ENCODE measurements around the gene DEFB123. TPM values are rescaled to one million over a fixed set of nuclear protein-coding genes. Genes with fewer than 3 reads are reported as not detected.
A peak's percentile ranks its signal among the peaks of the same experiment; 100 is the strongest.
"Not testable (repeated sequence)": the region's sequence is repeated elsewhere in the genome, so short reads cannot be mapped to it uniquely, and the experiment has no call there.

DEFB123 gene
- total RNA-seq, 1 donor from 2014 or later, result not detected

DNA sequence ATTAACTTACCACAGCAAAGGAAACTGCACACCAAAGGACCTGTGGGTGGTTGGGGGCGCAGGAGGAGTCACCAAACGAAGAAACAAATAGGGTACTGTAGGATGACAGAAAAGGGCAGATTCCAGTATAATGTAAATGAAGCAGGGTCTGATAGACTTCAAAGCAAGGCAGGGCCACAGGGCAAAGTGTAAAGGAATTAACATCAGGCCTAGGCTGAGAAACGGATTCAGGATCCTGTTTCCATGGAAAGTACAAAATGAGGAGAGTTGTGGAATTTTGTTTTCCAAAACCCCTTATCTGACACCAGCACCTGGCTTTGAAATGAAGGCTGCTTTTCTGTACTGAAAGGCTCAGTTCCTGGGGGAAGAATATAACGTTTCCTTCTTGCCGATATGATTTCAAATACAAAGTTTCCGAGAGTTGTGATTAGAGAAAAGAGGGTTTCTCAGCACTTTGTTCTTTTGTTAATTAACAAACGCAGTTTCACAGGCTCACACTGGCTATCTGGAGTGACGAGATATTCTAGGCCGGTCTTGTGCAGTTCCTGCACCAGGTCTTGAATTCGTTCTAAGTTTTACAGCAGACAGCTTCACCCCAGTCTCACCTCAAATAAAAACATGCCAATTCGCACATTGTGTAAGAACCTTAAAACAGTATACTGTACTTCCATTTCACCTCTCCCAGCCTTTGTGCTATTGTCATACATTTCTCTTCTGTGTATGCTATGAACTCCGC is 5.8 kb downstream of the DEFB123 start:
- H3K4me1 Mint-ChIP-seq (ENCODE audit: low read depth), result no peaks in the 10 kb centered on the region

DNA sequence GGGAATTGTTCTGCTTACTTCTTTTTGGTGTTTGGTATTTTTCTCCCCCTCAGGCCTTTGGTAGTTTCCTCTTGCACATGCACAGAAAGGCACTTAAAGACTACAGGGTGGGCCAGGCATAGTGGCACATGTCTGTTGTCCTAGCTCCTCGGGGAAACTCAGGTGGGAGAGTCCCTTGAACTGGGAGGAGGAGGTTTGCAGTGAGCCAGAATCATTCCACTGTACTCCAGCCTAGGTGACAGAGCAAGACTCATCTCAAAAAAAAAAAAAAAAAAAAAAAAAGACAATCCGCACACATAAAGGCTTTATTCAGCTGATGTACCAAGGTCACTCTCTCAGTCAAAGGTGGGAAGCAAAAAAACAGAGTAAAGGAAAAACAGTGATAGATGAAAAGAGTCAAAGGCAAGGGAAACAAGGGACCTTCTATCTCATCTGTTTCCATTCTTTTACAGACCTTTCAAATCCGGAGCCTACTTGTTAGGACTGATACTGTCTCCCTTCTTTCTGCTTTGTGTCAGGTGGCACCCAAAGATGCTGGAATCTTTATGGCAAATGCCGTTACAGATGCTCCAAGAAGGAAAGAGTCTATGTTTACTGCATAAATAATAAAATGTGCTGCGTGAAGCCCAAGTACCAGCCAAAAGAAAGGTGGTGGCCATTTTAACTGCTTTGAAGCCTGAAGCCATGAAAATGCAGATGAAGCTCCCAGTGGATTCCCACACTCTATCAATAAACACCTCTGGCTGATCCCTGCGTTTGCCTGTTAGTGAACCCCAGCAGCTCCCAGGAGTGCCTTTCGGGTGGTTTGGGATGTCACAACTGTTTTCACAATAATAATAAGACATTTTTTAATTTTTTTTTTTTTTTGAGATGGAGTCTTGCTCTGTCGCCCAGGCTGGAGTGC is 9.3 kb downstream of the DEFB123 start:
- Mint-ChIP-seq H3K27me3 (ENCODE audit: insufficient read depth) (peaks cover 4% of the 10 kb centered on the region), H3K36me3 (ENCODE audit: low read depth) (no peaks in the 10 kb centered on the region), H3K4me3 (no peak overlapping the region), H3K4me1 (ENCODE audit: low read depth) (no peaks in the 10 kb centered on the region), H3K27ac (no peak overlapping the region), H3K9me3 (no peaks in the 10 kb centered on the region)
- intact Hi-C loops (cut with micrococcal nuclease), result no loop called here
- DNase-seq (ENCODE audit: low spot score), result no peak

More for the DNA sequence above, 5.8 kb downstream of the DEFB123 start:
- no peak overlapping the region for H3K27ac Mint-ChIP-seq
- DNase-seq (ENCODE audit: low spot score), result no peak
- no peak overlapping the region for H3K4me3 Mint-ChIP-seq
- intact Hi-C loops (cut with micrococcal nuclease), result no loop called here
- H3K9me3 Mint-ChIP-seq, result no peaks in the 10 kb centered on the region
- peaks cover 7% of the 10 kb centered on the region for H3K27me3 Mint-ChIP-seq (ENCODE audit: insufficient read depth)
- H3K36me3 Mint-ChIP-seq (ENCODE audit: low read depth), result no peaks in the 10 kb centered on the region

DNA sequence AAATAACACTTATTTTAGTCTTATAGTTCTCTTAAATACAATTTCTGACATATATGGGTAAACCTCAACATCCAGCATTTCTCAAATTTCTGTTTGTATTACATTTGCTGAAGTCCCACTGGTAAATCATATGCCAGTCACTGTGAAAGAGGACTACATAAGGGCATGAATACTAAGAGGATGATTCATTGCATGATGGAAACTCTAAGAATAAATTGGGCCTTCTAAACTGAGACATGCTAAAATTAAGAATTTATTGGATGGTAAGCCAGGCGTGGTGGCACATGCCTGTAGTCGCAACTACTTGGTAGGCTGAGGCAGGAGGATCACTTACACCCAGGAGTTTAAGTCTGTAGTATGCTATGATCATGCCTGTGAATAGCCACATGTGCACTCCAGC is 12.1 kb downstream of the DEFB123 start:
- no peak overlapping the region for H3K4me3 Mint-ChIP-seq
- H3K27me3 Mint-ChIP-seq (ENCODE audit: insufficient read depth), result no peaks in the 10 kb centered on the region
- no peaks in the 10 kb centered on the region for H3K36me3 Mint-ChIP-seq (ENCODE audit: low read depth)
- H3K27ac Mint-ChIP-seq, result no peak overlapping the region
- intact Hi-C loops (cut with micrococcal nuclease), result no loop called here
- DNase-seq (ENCODE audit: low spot score), result no peak
- H3K4me1 Mint-ChIP-seq (ENCODE audit: low read depth), result no peaks in the 10 kb centered on the region
- H3K9me3 Mint-ChIP-seq, result no peaks in the 10 kb centered on the region

DNA sequence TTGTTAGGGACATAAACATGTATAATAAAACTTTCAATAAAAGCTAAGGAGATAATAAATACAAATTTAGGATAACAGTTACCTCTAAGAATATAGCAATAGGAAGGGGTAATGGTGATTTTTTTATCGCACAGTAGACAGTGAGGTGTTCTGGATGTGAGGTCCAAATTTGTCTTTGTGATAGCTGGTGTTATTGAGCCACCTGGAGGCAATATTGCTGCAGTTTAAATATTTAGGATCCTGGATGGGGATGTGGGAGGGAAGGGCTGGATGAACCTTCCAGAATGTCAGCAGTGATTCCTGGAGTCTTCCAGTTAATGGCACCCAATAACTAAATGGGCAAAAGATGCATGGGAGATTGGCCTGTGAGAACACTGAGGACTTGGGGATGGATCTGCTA is 13.9 kb downstream of the DEFB123 start:
- H3K27me3 Mint-ChIP-seq (ENCODE audit: insufficient read depth), result peaks cover 7% of the 10 kb centered on the region
- DNase-seq (ENCODE audit: low spot score), result no peak
- H3K4me1 Mint-ChIP-seq (ENCODE audit: low read depth), result no peaks in the 10 kb centered on the region
- H3K36me3 Mint-ChIP-seq (ENCODE audit: low read depth), result no peaks in the 10 kb centered on the region
- intact Hi-C loops (cut with micrococcal nuclease), result no loop called here
- H3K9me3 Mint-ChIP-seq, result no peaks in the 10 kb centered on the region
- no peak overlapping the region for H3K27ac Mint-ChIP-seq
- no peak overlapping the region for H3K4me3 Mint-ChIP-seq

DNA sequence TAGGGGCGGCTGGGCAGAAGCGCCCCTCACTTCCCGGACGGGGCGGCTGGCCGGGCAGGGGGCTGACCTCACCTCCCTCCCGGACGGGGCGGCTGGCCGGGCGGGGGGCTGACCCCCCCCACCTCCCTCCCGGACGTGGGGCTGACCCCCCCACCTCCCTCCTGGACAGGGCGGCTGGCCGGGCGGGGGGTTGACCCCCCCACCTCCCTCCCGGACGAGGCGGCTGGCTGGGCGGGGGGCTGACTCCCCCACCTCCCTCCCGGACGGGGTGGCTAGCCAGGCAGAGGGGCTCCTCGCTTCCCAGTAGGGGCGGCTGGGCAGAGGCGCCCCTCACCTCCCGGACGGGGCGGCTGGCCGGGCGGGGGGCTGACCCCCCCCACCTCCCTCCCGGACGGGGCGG is 30.5 kb downstream of the DEFB123 start:
- intact Hi-C loops (cut with micrococcal nuclease); H3K4me3 Mint-ChIP-seq; H3K27ac Mint-ChIP-seq; DNase-seq (ENCODE audit: low spot score); H3K36me3 Mint-ChIP-seq (ENCODE audit: low read depth); H3K9me3 Mint-ChIP-seq: not testable (repeated sequence)
- H3K27me3 Mint-ChIP-seq (ENCODE audit: insufficient read depth), result peaks cover 21% of the 10 kb centered on the region
- H3K4me1 Mint-ChIP-seq (ENCODE audit: low read depth), result peaks cover 14% of the 10 kb centered on the region

DNA sequence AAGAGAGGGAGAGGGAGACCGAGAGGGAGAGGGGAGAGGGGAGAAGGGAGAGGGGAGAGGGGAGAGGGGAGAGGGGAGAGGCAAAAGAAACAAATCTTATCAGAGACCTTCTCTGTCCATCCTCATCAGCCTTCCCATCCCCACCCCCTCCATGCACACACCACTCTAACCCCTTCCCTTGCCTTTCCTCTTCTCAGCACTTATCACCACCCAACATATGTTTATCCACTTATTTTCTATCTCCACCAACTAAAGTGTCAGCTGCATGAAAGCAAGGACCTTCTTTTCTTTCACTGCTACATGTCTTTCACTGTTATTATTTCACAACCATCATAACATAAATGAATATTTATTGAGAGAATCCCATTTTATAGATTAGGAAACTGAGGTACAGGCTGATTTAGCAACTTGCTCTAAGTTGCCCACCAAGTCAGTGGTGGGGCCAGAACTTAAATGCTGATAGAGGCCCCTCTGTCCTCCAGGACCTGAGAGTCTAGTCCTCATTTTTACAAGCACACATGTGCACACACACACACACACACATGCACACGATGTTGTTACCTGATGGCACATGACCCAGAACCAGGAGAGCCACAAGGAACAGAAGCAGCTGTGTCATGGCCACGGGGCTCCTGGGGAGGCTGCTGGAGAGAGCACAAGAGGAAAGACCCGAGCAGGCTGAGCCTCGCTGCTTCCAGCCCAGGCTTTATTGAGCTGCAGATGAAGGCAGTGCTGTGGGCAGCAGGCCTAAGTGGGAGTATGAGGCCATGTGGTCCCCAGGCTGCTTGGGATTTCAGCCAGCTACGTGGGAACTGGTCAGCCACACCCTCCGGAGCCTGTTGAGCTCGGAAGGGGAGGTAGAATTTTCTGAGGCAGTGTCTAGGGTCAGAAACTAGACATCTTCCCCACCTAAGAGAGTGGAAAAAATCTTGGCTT is 32.2 kb downstream of the DEFB123 start:
- Mint-ChIP-seq H3K27me3 (ENCODE audit: insufficient read depth) (peaks cover 33% of the 10 kb centered on the region), H3K4me1 (ENCODE audit: low read depth) (peaks cover 14% of the 10 kb centered on the region), H3K4me3 (no peak overlapping the region), H3K27ac (no peak overlapping the region), H3K9me3 (no peaks in the 10 kb centered on the region), H3K36me3 (ENCODE audit: low read depth) (peaks cover 2% of the 10 kb centered on the region)
- DNase-seq (ENCODE audit: low spot score), result no peak
- intact Hi-C loops (cut with micrococcal nuclease), result no loop called here

DNA sequence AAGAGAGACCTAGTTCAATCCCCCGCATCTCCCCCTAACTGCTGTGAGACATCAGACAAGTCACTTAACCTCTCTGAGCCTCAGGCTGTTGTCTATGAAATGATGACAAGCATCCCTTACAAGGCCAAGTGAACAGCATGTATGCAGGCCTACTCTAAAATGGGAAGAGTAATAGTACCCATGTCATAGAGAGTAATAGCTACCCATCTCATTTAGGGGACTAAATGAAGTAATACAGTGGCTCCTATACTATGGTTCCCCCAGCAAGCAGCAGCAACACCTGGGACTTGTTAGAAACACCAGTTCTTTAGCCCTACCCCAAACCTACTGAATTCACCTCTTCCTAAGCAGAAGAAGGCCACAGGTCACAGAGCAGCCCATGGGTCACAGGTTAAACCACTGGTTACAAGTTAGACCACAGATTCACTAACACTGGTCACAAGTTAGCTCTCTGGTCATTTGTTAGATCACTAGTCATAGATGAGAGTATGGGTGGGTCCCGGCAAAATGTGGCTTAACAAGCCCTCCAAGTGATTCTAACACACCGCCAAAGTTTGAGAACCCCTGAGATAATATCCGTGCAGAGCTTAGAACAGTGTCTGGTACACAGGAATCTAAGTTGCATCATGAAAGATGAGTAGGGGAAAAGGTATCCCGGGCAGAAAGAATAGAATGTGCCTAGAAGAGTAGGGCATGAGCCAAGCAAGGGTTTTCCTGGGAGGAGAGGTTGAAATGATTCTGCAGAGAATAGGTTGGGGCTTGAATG is 33.1 kb downstream of the DEFB123 start:
- H3K9me3 Mint-ChIP-seq, result no peaks in the 10 kb centered on the region
- no peak for DNase-seq (ENCODE audit: low spot score)
- no peak overlapping the region for H3K27ac Mint-ChIP-seq
- intact Hi-C loops (cut with micrococcal nuclease), result no loop called here
- H3K4me3 Mint-ChIP-seq, result no peak overlapping the region
- peaks cover 33% of the 10 kb centered on the region for H3K27me3 Mint-ChIP-seq (ENCODE audit: insufficient read depth)
- H3K36me3 Mint-ChIP-seq (ENCODE audit: low read depth), result peaks cover 2% of the 10 kb centered on the region
- peaks cover 14% of the 10 kb centered on the region for H3K4me1 Mint-ChIP-seq (ENCODE audit: low read depth)

DNA sequence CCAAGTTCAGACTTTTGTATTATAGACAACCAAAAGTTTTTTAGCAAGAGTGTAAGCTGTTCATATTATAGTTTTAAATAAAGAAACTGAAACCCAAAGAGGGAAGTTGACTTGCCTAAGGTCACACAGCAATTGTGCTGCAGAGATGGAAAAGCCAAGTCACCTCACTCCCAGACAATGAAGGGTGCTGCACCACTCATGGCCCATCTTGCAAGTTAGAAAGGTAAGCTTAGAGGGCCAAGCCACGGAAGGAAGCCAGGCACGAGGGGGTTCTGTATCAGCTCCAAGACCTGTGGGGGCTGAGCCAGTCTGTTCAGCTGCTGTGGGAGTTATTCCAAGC is 33.6 kb downstream of the DEFB123 start:
- H3K4me3 Mint-ChIP-seq, result no peak overlapping the region
- peaks cover 14% of the 10 kb centered on the region for H3K4me1 Mint-ChIP-seq (ENCODE audit: low read depth)
- no peaks in the 10 kb centered on the region for H3K9me3 Mint-ChIP-seq
- H3K27me3 Mint-ChIP-seq (ENCODE audit: insufficient read depth), result peaks cover 33% of the 10 kb centered on the region
- intact Hi-C loops (cut with micrococcal nuclease), result no loop called here
- no peak overlapping the region for H3K27ac Mint-ChIP-seq
- DNase-seq (ENCODE audit: low spot score), result no peak
- H3K36me3 Mint-ChIP-seq (ENCODE audit: low read depth), result peaks cover 2% of the 10 kb centered on the region

DNA sequence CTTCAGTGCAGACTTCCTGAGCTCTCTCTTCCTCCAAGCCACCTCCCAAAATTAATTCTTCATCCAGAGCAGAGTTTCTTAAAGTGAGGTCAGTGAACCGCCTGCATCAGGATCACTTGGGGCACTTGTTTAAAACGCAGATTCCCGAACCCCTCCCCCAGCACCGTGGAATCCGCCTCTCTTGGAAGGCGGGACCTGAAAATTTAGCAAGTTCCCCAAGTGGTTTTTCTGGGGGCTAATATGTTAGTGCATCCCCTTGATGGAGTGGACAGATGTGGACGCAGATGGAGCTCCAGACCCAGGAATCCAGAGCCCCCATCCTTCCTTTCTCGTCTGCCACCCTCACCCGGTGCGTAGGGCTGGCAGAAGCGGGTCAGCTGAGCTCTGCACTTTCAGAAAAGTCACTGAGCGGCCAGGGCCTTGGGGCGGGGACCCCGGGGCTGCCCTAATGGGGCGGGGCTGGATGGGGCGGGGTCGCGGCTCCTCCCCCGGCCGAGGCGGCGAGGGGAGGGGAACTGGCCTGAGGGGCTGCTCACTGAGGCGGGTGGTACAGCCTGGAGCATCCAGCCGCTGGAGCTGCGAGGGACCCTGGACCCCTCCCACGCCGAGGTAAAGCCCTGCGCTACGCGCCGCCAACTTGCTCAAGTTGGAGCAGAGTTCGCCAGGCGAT is 34.5 kb downstream of the DEFB123 start, which contains the start of the genes DEFB124 and REM1:
Gene DEFB124 (minus strand): TSS at position 370 of the 670 bp plus-strand sequence. CDS start 2,114 bp downstream, outside the sequence.
Gene REM1 (plus strand): TSS at position 531 of the 670 bp plus-strand sequence. CDS start 1,158 bp downstream, outside the sequence.
- H3K4me3 Mint-ChIP-seq, result peak within 1 kb of the TSS; percentile 33
- peaks cover 2% of the 10 kb centered on the region for H3K36me3 Mint-ChIP-seq (ENCODE audit: low read depth)
- intact Hi-C loops (cut with micrococcal nuclease), result no loop called here
- no peak for DNase-seq (ENCODE audit: low spot score)
- H3K27me3 Mint-ChIP-seq (ENCODE audit: insufficient read depth), result peaks cover 33% of the 10 kb centered on the region
- peaks cover 14% of the 10 kb centered on the region for H3K4me1 Mint-ChIP-seq (ENCODE audit: low read depth)
- no peak within 1 kb of the TSS for H3K27ac Mint-ChIP-seq
- no peaks in the 10 kb centered on the region for H3K9me3 Mint-ChIP-seq

DNA sequence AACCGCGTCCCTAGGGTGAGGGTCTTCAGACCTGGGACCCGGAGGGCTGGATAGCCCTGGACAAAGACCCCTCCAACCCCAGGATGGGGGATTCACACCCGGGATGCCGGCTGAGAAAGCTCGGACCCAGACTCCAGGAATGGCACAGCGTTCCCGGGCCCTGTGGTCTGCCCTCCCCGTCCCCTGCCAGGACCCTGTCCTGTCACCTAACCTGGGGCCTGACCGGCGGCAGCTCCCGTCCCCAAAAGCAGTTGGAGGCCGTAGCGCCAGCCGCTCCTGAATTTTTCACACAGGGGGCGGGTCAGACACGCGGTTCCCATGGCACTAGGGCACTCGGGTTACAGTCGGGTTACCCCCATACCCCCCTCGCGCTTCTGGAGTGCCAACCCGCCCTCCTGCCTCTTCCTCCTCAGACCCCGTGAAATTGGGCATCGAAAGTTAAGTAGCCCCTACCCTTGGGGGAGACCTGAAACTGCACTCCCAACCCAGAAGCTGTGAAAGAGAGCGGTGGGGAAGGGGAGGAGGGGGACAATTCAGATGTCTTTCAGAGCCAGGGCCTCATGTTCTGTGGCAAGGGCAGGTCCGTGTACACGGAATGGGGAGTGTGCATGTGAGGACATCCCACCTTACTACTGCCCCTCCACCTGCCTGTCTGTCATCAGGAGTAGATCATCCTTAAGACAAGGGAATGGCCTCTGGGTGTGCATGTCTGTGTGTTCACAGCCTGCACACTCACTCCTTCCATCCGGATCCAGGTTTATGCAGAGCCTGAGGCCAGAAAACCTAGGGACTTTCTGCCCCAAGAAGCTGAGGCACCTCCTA is 35.3 kb downstream of the DEFB123 start:
- intact Hi-C loops (cut with micrococcal nuclease), result no loop called here
- Mint-ChIP-seq H3K4me3 (no peak overlapping the region), H3K36me3 (ENCODE audit: low read depth) (peaks cover 2% of the 10 kb centered on the region), H3K27me3 (ENCODE audit: insufficient read depth) (peaks cover 33% of the 10 kb centered on the region), H3K9me3 (no peaks in the 10 kb centered on the region), H3K4me1 (ENCODE audit: low read depth) (peaks cover 14% of the 10 kb centered on the region), H3K27ac (no peak overlapping the region)
- DNase-seq (ENCODE audit: low spot score), result no peak

DNA sequence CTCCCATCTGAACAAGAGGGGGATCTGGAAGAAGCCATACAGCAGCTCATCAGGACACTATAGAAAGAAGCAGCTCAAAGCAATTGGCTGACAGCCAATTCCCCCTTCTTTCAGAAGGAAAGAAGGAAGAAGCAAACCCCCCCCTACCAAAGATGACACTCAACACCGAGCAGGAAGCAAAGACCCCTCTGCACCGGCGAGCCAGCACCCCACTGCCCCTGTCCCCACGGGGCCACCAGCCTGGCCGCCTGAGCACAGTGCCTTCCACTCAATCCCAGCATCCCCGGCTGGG is 35.8 kb downstream of the DEFB123 start:
- Mint-ChIP-seq H3K36me3 (ENCODE audit: low read depth) (peaks cover 2% of the 10 kb centered on the region), H3K4me3 (no peak overlapping the region), H3K4me1 (ENCODE audit: low read depth) (peaks cover 14% of the 10 kb centered on the region), H3K27ac (no peak overlapping the region), H3K27me3 (ENCODE audit: insufficient read depth) (peaks cover 33% of the 10 kb centered on the region), H3K9me3 (no peaks in the 10 kb centered on the region)
- DNase-seq (ENCODE audit: low spot score), result no peak
- intact Hi-C loops (cut with micrococcal nuclease), result no loop called here
